Astrocyte of the hippocampus (primary cell): ENCODE results near the gene CTH.
"Not testable (repeated sequence)": the region's sequence is repeated elsewhere in the genome, so short reads cannot be mapped to it uniquely, and the experiment has no call there.

Experiments
- DNase-seq: peaks from one replicate; pipeline ENCODE4 v3.0.0; 2011; ENCODE audit warnings: low read depth, low spot score

CTH gene

DNA sequence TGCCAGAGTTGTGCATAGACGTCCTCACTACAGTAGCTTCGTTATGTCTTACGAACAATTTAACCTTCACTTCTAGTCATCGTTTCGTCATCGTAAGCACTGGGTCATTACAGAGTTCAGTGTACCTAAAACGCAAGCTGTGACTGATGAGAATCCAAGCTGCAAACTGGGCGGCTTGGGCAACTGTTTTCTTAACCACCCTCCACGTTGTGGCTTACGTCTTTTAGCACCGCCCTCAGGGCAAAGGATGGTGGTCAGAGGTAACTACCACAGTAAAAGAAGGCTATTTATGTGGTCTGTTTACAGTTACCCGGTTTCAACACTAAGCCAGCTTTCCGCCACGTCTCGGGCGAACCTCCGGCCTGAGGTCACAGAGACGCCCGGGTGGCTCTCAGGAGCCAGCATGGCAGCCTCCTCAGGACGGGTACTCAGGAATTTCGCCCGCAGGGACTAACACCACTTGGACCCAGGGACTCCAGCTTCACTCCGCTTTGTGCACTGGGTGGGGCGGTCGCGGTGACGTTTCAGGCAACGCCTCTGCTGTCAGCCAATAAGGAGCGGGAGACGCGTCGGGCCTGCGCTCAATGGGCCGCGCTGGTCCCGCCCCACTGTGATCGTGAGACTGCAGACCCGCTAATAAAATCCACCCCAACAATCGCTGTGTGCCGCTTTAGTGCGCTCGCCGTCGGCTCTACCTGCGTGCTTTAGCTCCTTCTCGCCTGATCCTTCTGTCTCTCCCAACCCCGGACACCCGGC, at the start of gene CTH:
Gene CTH (plus strand): TSS at position 665 of the 756 bp plus-strand sequence. CDS start 148 bp downstream, outside the sequence.
- DNase-seq: peak; percentile 99

DNA sequence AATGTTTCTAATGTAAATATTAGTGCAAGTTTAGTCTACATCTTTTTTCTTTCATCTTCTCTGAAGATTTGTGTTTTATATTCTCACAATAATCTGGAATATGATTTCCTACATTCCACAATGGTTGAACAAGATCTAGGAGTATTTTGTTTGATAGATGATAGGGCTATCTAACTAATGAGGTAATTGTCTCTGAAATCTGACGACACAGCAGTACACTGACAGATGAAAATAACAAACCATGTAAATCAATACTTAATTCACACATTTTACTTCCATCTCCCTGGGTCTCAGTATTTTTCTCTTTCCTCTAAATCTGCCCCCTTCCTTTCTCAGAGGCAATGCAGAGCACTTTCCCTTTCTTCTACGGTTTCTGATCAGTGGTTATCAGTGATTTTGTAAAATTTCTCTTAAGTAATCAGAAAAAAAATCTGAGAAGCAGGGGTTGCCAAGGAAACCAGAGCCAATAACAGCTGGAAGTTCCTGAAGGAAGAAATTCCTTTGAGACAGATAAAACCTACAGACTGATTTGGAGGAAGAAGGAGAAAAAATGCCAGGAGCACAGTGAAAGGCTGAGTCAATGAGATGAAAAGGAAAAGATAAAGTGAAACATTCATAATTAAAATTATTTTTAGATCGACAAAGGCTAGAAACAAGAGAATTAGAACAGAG, 49.2 kb upstream of the CTH start:
- DNase-seq: peak; percentile 50

DNA sequence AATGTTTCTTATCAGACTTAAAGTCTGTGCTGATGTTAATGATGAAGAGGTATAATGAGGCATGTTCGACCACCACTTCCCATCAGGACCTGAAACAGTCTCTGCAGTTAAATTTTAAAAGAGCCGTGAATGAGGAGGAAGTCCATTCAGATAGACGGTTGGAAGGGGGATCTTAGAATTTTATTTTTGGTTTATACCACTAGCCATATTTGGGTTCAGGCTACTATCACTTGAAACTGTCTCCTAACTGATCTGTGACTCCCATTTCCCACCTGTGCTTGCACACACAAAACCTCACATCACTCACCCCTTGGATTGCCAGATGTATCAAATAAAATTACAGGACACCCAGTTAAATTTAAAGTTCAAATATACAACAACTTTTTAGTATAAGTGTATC, 46.6 kb upstream of the CTH start:
- no peak for DNase-seq

DNA sequence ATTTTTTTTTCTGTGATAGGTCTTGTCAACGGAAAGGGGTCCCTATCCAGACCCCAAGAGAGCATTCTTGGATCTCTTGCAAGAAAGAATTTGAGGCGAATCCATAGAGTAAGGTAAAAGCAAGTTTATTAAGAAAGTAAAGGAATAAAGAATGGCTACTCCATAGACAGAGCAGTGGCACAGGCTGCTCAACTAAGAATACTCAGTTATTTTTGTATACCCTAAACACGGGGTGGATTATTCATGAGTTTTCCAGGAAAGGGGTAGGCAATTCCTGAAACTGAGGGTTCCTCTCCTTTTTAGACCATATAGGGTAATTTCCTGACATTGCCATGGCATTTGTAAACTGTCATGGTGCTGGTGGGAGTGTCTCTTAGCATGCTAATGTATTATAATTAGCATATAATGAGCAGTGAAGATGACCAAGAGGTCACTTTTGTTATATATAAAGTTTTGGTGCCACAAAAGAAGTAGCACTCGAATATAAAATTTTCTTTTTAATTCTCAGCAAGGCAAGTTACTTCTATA, 44.6 kb upstream of the CTH start:
- not testable (repeated sequence) for DNase-seq

DNA sequence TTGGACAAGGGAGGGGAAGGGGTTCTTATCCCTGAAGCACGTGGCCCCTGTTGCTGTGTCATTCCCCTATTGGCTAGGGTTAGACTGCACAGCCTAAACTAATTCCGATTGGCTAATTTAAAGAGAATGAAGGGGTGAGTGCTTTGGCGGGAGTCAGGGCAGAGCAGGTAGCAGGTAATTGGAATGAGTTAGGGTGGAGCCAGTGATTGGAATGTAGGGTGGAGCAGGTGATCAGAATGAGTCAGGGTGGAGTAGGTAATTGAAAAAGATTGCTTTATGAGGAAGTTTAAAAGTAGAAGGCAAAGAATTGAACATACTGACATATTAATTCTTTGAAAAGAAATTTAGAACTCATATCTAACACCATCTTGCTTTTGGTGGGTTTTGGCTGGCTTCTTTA, 44.1 kb upstream of the CTH start:
- DNase-seq: not testable (repeated sequence)

DNA sequence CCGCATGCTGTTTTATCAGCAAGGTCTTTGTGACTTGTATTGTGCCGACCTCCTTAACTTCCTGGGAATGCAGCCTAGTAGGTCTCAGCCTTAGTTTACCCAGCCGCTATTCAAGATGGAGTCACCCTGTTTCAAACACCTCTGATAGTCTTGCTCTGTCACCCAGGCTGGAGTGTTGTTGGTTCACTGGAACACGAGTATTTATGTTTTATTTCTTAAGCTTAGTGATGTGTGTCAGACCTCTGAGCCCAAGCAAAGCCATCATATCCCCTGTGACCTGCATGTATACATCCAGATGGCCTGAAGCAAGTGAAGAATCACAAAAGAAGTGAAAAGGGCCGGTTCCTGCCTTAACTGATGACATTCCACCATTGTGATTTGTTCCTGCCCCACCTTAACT, 43.7 kb upstream of the CTH start:
- not testable (repeated sequence) for DNase-seq

DNA sequence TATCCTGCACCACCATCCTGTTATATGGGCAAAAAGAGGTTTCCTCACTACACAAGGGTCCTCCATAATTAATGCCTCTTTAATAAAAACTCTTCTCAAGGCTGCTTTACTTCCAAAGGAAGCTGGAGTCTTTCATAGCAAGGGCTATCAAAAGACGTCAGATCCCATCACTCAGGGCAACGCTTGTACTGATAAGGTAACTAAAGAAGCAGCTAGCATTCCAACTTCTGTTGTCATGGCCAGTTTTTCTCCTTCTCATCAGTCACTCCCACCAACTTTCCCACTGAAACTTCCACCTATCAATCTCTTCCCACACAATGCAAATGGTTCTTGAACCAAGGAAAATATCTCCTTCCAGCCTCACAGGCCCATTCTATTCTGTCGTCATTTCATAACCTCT, 39.5 kb upstream of the CTH start:
- DNase-seq: not testable (repeated sequence)

DNA sequence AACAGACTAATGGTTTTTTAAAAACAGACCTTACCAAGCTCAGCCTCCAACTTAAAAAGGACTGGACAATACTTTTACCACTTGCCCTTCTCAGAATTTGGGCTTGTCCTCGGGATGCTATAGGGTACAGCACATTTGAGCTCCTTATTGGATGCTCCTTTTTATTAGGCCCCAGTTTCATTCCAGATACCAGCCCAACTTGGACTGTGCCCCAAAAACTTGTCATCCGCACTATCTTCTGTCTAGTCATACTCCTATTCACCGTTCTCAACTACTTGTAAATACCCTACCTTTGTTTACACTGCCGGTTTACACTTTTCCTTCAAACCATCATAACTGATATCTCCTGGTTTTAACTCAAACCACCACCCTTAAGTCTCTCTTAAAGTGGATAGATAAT, 38.6 kb upstream of the CTH start:
- DNase-seq: no peak

DNA sequence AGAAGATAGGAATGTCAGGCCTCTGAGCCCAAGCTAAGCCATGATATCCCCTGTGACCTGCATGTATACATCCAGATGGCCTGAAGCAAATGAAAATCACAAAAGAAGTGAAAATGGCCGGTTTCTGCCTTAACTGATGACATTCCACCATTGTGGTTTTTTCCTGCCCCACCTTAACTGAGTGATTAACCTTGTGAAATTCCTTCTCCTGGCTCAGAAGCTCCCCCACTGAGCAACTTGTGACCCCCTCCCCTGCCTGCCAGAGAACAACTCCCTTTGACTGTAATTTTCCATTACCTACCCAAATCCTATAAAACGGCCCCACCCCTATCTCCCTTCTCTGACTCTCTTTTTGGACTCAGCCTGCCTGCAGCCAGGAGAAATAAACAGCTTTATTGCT, 37.5 kb upstream of the CTH start:
- DNase-seq: peak; percentile 31

DNA sequence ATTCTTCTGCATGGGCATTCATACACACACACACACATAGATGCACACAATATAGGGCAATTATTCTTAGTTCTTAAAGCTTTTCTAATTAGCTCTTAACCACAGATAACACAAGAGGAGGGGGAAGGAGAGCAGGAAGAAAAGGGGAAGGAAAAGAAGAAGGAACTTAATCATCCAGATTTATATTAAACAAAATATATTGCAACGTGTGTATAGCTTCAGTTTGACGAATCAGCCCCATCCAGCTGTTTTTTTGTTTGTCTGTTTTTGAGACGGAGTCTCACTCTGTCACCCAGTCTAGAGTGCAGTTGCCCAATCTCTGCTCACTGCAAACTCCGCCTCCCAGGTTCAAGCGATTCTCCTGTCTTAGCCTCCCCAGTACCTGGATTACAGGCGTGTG, 34.9 kb upstream of the CTH start:
- no peak for DNase-seq

DNA sequence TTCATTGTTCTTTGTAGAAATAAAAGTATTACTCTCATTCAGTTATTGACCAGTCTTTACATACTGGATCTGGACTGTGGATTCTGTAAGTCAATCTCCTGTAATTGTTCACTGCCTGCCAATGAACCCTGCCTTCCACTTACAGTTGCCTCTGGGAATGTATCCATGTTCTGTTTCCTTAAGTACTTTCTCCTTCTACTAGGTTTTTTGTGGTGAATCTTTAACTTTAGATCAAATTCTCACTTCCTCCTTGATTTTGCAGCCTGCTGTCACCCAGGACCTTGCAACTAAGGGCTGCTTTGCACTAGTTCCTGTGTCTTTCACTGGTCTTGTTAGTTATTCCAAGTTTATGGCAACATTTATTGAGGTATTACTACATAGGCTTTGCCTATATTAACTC, 28.4 kb upstream of the CTH start:
- no peak for DNase-seq

DNA sequence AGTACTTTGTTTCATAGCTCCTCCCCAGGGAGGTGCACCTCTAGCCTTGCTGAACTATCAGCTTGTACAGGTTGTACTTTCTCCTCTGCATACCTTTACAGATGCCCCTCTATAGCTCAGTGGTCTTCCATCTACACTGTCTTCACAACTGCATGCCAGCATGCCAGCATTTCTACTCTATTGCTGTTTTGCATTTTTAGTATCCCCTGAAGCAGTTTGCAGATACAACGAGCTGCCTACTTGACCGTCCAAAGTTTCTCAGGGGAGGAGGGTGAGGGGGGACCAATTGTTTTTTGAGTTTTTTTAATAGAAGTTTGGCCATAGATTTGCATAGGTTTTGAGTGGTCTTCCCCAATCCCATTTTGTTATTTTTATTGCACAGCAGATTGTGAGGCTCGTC, 27.6 kb upstream of the CTH start:
- DNase-seq: no peak

DNA sequence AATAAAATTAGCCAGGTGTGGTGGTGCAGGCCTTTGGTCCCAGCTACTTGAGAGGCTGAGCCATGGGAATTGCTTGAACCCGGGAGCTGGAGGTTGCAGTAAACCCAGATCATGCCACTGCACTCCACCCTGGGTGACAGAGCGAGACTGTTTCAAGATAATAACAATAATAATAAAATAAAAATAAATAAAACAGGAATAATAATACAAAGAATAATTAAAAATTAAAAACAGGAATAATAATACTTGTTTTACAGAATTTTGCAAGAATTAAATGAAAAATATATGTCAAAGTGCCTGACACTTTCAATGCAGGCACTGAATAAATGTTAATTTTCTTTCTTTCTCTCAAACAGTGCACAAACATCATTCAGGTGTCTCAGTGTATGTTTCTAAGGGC, 26.5 kb upstream of the CTH start:
- no peak for DNase-seq

DNA sequence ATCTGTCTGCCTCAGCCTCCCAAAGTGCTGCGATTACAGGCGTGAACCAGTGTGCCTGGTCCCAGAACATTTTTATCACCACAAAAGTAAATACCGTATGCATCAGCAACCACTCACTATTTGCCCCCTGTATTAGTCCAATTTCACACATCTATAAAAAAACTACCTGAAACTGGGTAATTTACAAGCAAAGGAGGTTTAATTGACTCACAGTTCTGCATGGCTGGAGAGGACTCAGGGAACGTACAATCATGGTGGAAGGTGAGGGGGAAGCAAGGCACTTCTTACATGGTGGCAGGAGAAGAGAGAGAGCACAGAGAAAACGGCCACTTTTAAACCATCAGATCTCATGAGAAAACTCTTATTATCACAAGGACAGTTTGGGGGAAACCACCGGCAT, 25.6 kb upstream of the CTH start:
- no peak for DNase-seq

DNA sequence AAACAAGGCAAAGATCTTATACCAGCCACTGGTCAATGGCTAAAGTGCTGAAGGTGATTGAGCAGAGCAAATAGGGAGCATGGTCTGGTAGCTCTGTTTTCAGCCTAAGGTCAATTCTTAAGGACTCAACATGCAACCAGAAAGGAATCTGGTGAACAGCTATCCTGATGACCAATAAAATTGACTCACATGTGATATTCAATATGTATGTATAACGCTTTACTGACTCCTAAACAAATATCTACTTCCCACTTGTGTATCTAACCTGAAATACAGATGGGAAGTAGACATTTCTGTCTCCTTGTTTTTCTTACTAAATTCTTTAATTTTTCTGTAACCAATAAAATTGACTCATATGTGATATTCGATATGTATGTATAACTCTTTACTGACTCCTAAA, 24.9 kb upstream of the CTH start:
- DNase-seq: no peak

DNA sequence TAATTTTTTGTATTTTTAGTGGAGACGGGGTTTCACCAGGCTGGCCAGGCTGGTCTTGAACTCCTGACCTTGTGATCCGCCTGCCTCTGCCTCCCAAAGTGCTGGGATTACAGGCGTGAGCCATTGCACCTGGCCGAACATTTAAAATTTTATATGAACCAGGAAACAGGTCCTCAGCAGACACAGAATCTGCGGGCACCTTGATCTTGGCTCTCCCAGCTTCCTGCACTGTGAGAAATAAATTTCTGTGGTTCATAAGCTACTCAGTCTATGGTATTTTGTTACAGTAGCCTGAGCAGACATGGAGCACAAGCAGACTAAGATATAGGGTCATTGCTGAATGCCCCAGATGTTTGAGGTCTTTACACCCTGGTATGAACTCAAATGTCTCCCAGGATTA, 23.6 kb upstream of the CTH start:
- DNase-seq: no peak

DNA sequence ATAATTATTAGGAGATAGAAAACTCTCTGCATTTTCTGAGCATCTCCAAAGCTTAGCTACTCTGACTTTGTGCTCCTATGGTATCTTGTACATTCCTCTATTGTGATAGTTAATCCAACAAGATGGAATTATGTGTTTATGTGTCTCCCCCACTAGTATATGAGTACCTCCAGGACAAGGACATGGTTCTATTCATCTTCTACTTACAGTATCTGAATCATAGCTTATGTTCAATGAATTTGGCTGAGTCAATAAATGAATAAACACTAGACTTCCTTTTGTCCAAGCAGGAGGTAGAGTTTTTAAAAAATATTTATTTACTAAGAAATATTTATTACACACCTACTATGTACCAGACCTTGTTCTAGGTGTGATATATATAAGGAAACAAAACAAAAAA, 18.4 kb upstream of the CTH start:
- no peak for DNase-seq

DNA sequence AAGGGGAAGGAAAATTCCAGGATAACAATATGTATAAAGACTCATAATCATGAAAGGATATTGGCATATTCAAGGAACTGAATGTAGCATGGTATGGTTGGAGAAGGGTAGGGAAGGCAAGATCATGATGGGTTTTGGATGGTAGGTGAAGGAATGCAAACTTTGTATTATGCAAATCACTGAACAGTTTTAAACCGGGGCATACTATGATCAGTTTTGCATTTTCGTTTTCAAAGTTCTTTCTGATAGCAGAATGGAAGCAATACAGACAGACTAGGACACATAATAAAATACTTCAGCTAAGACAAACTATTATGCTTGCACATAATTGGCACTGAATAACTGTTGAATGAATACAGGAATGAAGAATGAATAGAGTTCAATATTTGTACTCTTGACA, 14.5 kb upstream of the CTH start:
- no peak for DNase-seq

DNA sequence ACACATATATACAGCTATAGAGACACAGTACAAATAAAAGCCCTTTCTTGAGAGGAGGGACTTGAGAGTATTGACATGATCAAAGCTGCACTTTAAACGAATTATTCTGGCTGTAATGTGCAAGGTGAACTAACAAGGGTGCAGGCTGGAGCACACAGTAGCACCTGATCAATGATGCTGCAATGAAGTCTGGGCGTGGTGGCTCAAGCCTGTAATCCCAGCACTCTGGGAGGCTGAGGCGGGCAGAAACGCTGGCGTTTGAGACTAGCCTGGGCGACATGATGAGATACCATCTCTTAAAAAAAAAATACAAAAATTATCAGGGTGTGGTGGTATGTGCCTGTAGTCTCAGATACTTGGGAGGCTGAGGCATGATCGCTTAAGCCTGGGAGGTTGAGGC, 14.1 kb upstream of the CTH start:
- DNase-seq: no peak

DNA sequence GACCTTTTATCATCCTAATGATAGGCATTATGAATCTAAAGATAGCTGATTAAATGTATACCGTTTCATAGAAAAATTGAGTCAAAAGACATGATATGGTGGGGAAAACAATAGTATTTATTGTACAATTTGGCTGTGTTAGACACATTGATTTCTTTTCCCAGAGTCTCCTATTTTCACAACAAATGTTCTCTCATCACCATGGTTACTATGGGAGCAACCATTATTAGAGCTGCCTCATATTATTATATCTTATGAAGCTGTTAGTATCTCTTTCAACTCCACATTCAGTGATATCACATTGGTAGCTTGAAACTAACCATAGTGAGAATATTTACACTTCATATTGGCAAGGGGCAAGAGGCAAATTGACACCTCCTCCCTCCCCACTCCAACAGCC, 10.7 kb upstream of the CTH start:
- DNase-seq: no peak

DNA sequence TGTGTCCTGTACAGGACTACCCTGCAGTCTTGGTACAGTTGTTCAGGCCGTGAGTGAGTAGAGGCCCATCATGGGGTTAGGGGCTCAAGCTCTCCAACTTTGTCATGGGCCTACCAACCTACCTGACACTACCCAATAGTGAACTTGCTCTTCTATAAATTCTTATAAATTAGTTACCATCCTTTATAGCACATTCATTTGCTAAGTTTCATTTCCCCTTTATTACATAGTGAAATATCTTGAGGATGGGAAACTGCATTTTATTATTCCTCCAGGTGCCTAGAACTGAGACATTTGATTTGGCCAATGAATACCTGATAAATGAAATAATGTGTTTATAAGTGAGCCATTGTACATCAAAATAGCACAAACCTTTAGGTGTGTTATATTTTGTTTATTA, 9.1 kb upstream of the CTH start:
- DNase-seq: no peak

DNA sequence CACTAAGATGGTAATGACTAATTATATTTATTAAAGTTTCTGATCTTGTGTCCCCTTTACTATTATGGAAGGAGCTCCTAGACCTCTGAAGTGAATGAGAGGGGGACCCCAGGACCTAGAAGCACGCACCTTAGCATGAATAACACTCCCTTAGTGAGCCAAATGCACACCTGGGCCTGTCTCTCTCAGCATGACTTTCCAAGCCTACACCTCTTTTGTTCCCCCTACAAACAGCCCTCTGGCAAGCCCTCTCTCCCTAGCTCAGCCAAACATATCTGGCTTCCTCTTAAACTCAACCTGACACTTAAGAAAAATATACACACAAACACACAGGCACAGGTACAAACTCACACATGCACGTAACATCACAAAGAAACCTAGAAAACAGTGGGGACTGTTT, 7.3 kb upstream of the CTH start:
- no peak for DNase-seq

DNA sequence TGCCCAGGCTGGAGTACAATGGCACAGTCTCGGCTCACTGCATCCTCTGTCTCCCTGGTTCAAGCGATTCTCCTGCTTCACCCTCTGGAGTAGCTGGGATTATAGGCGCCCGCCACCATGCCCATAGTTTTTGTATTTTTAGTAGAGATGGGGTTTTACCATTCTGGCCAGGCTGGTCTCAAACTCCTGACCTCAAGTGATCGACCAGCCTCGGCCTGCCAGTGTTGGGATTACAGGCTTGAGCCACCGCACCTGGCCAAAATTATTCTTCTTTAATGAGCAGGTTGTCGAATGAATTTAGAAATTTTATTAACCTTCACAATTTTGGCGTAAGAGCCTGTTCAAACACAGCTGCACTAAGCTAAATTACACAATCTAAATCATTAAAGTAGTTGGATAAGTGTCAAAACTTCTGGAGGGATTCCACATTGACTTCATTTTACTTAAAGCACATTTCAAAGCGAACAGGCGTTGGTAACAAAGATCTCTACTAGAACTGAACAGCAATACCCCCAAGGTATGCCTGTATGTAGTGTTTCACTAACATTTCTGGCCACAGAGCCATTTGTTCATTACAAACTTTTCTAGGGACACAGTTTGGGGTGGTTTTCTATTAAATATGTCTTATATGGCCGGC, 5.2 kb upstream of the CTH start:
- DNase-seq: no peak
